ENCODE measurements around the gene GPC3. TPM values are rescaled to one million over a fixed set of nuclear protein-coding genes. Genes with fewer than 3 reads are reported as not detected.

The GPC3 gene
- total and polyA plus RNA-seq, 2 of the 4 experiments (the other 2 are of a cell fraction), result not detected

- no TSS peak for BruUV-seq (replicated peaks)
- H2AFZ ChIP-seq (replicated peaks; ENCODE audit: low read length, poor library complexity), result no peak overlapping the region
- CTCF ChIA-PET, result no interaction called here
- no peak overlapping the region for H3K4ac ChIP-seq (ENCODE audit: low read depth, low read length)
- no peak overlapping the region for H2BK5ac ChIP-seq (ENCODE audit: low read depth, low read length, poor library complexity, severe bottlenecking)
- no peaks in the 10 kb centered on the region for H4K20me1 ChIP-seq (ENCODE audit: insufficient read depth, low read length)
- no peak overlapping the region for H3K4me3 ChIP-seq (ENCODE audit: insufficient read depth, low read depth, low read length)
- H3K4me1 ChIP-seq (ENCODE audit: control insufficient read depth, insufficient read depth, low read length), result no peaks in the 10 kb centered on the region
- no peak overlapping the region for H2AK9ac ChIP-seq (replicated peaks; ENCODE audit: low read depth, low read length, poor library complexity)
- H3K56ac ChIP-seq (ENCODE audit: extremely low read depth, insufficient read depth, low read length), result no peak overlapping the region
- H3K18ac ChIP-seq (ENCODE audit: low read depth, low read length), result no peak overlapping the region
- no peak overlapping the region for H4K5ac ChIP-seq (ENCODE audit: low read depth, low read length)
- no peaks in the 10 kb centered on the region for H3K36me3 ChIP-seq (ENCODE audit: control insufficient read depth, insufficient read depth, low read length)
- no peak overlapping the region for H2BK120ac ChIP-seq (ENCODE audit: low read depth, low read length)
- no peak overlapping the region for H2AK5ac ChIP-seq (ENCODE audit: low read depth, low read length)
- no peaks in the 10 kb centered on the region for H3K79me1 ChIP-seq (ENCODE audit: low read depth in 1 of 2, low read length in 2 of 2)
- POLR2A ChIA-PET (ENCODE audit: unreplicated experiment), result no interaction called here
- in situ Hi-C loops (cut with MboI; ENCODE audit: low sequenced_read_pairs) (no loop called here), dilution Hi-C loops (cut with HindIII; ENCODE audit: low sequenced_read_pairs, unreplicated experiment) (no loop called here), intact Hi-C loops (cut with micrococcal nuclease) (no loop called here)
- H3K23ac ChIP-seq (ENCODE audit: low read depth, low read length), result no peak overlapping the region
- DNase-seq, result no peak
- H2BK20ac ChIP-seq (ENCODE audit: low read depth, low read length), result no peak overlapping the region
- H3K27ac ChIP-seq (ENCODE audit: insufficient read depth, low read length), result no peak overlapping the region
- H3K9me1 ChIP-seq (ENCODE audit: insufficient read depth, low read length), result no peaks in the 10 kb centered on the region
- H3K9me3 ChIP-seq (ENCODE audit: control insufficient read depth, insufficient read depth, low read length), result no peaks in the 10 kb centered on the region
- no peak overlapping the region for H3K4me2 ChIP-seq (ENCODE audit: low read depth, low read length)
- H3K9ac ChIP-seq (ENCODE audit: low read depth, low read length), result no peak overlapping the region
- H3K14ac ChIP-seq (replicated peaks; ENCODE audit: low read depth, low read length), result no peak overlapping the region
- no peak overlapping the region for H4K8ac ChIP-seq (ENCODE audit: low read depth in 2 of 2, low read length in 2 of 2)
- no peaks in the 10 kb centered on the region for H3K27me3 ChIP-seq (ENCODE audit: control insufficient read depth, insufficient read depth, low read length)
- no peak overlapping the region for H2BK15ac ChIP-seq (ENCODE audit: low read depth, low read length)
- H4K91ac ChIP-seq (ENCODE audit: insufficient read depth, low read depth, low read length), result no peak overlapping the region
- no CpG with 5 or more reads among the region's 5 CpGs for WGBS, 2 experiments (ENCODE audit: extremely low coverage in 2 of 2, insufficient read length in 1 of 2)
- TF ChIP-seq RAD21 (IDR thresholded peaks at IDR 0.05; ENCODE audit: low read length) (no peak), CHD1 (IDR thresholded peaks at IDR 0.05; ENCODE audit: low read depth, low read length) (no peak), CEBPB (IDR thresholded peaks at IDR 0.05; ENCODE audit: low read depth, low read length) (no peak), POLR2A (IDR thresholded peaks at IDR 0.05; ENCODE audit: low read depth, low read length) (no peak), ELK1 (IDR thresholded peaks at IDR 0.05; ENCODE audit: borderline replicate concordance, low read depth, low read length) (no peak), NFE2L2 (IDR thresholded peaks at IDR 0.05; ENCODE audit: low read depth, low read length) (no peak), USF2 (IDR thresholded peaks at IDR 0.05; ENCODE audit: low read depth, low read length) (no peak), RCOR1 (IDR thresholded peaks at IDR 0.05; ENCODE audit: insufficient replicate concordance, low read length) (no peak), CTCF (conservative IDR thresholded peaks at IDR 0.05; ENCODE audit: low read depth, low read length) (no peak), MAFK (IDR thresholded peaks at IDR 0.05; ENCODE audit: low read depth, low read length) (no peak), SMC3 (IDR thresholded peaks at IDR 0.05; ENCODE audit: low read depth, low read length) (no peak), FOS (IDR thresholded peaks at IDR 0.05; ENCODE audit: low read depth, low read length) (no peak), BHLHE40 (IDR thresholded peaks at IDR 0.05; ENCODE audit: low read depth, low read length) (no peak), RFX5 (IDR thresholded peaks at IDR 0.05; ENCODE audit: low read depth, low read length) (no peak)
- no peak for ATAC-seq (ENCODE audit: low read depth)
Observed at GRCh38 chrX:133575501-133576136, 409.8 kb downstream of the GPC3 start.

Data from IMR-90 (cell line).